Measurements from ENCODE around the gene DEPP1. TPM values are rescaled to one million over a fixed set of nuclear protein-coding genes. Genes with fewer than 3 reads are reported as not detected.

Gene DEPP1
- polyA plus RNA-seq, 3 donors: not detected

DNA sequence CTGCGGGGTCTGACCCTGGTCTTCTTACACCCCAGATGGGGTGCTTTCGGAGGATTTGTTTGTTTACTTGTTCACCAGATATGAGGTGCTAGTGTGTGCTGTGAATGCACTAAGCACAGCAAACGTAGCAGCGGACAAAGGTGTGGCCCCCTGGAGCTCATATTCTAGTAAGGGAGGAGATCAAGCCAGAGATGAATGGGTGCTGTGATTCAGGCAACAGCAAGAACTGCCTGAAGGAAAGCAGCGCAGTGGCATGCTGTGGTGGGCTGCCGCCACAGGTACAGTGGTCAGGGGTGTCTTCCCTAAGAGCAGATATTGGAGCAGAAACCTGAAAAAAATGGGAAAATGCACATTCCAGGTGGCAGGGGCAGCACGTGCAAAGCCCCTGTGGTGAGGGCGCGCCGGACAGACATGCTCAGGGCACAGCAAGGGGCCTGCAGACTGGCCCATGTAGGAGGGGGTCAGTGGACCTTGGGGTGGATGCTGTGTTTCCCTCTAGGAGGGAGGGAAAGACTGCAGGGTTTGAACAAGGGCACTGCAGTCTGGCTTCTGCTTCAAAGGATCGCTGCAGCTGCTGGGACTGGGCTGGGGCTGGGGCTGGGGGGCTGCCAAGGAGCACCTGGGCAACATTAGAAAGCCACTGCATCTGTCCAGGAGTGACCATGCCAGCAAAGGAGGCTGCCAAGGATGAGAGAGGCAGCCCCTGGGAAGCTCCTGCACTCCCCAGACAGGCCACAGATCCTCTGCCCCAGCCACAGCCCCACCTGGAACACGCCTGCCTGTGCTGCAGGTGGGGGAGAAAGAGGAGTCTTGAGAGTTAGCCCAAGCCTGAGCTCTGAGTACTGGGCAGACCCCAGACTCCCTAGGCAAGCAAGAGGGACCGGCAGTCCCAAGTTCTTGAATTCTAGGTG is 927 bp upstream of the DEPP1 start:
- Histone ChIP-seq H3K4me2 (replicated peaks; ENCODE audit: extremely low read depth, low read length, poor library complexity, severe bottlenecking) (no peak overlapping the region), H3K79me2 (ENCODE audit: insufficient read depth, low read length) (peaks cover 73% of the 10 kb centered on the region), H3K9me3 (replicated peaks in 1 of 2; ENCODE audit: control insufficient read depth in 1 of 2, insufficient read depth in 1 of 2, low read length in 2 of 2) (no peaks in the 10 kb centered on the region), H2AFZ (ENCODE audit: insufficient read depth, low read depth, low read length, poor library complexity, severe bottlenecking) (no peak overlapping the region), H3K4me3 (replicated peaks in 1 of 3; ENCODE audit: low read depth in 2 of 3, low read length in 3 of 3) (no peak overlapping the region), H3K27me3 (ENCODE audit: control insufficient read depth in 2 of 2, insufficient read depth in 2 of 2, low read length in 2 of 2) (no peaks in the 10 kb centered on the region), H3K36me3 (replicated peaks in 1 of 2; ENCODE audit: control insufficient read depth in 1 of 2, insufficient read depth in 2 of 2, low read length in 2 of 2) (peaks cover 81 to 90% of the 10 kb centered on the region in 2 donors), H3K9ac (ENCODE audit: insufficient read depth, low read length, poor library complexity, severe bottlenecking) (no peak overlapping the region), H4K20me1 (ENCODE audit: insufficient read depth, low read length) (peaks cover 90% of the 10 kb centered on the region), H3K27ac (ENCODE audit: low read depth in 1 of 2, low read length in 2 of 2) (peak overlapping the region in 1 of 2 donors; percentile 61), H3K4me1 (ENCODE audit: control insufficient read depth in 1 of 2, insufficient read depth in 2 of 2, low read length in 2 of 2) (peaks cover 10 to 27% of the 10 kb centered on the region in 2 donors)
- Mint-ChIP-seq H3K27ac (peak overlapping the region in 4 of 7 donors; percentile 25 to 63 (median 46)), H3K27me3 (ENCODE audit: low read depth in 3 of 3) (no peaks in the 10 kb centered on the region), H3K9me3 (no peaks in the 10 kb centered on the region), H3K4me3 (peak overlapping the region in 1 of 2 donors; percentile 37), H3K36me3 (peaks cover 60 to 83% of the 10 kb centered on the region in 2 donors), H3K4me1 (peaks cover 25% of the 10 kb centered on the region)
- intact Hi-C loops (cut with micrococcal nuclease): no loop called here
- TF ChIP-seq CTCF (IDR thresholded peaks at IDR 0.05): no peak
- WGBS (ENCODE audit: insufficient coverage): 95% methylated on average over 13 of the region's 13 CpGs
- DNase-seq: no peak

DNA sequence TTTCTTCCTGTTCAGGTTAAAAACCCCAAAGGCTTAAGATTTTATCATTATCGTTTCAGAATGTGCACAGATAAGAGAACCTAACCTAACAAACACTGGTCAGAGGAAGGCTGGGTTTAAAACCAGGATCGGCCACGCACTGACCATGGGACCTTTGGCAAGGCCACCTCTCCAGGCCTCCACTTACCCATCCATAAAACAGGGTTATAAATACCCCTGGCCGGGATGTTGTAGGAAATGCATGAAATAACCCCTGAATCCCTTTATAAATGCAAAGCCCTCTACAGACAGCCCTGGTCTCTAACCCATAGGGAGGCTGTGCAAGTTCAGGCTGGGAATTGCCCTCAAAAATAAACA is 418 bp downstream of the DEPP1 start:
- no peaks in the 10 kb centered on the region for H3K27me3 Mint-ChIP-seq (ENCODE audit: low read depth in 3 of 3)
- intact Hi-C loops (cut with micrococcal nuclease): no loop called here
- no peak overlapping the region for H2AFZ ChIP-seq (ENCODE audit: insufficient read depth, low read depth, low read length, poor library complexity, severe bottlenecking)
- H3K4me3 Mint-ChIP-seq: no peak overlapping the region
- H3K36me3 ChIP-seq (replicated peaks in 1 of 2; ENCODE audit: control insufficient read depth in 1 of 2, insufficient read depth in 2 of 2, low read length in 2 of 2): peaks cover 71 to 80% of the 10 kb centered on the region in 2 donors
- H3K9ac ChIP-seq (ENCODE audit: insufficient read depth, low read length, poor library complexity, severe bottlenecking): peak overlapping the region; percentile 27
- TF ChIP-seq CTCF (IDR thresholded peaks at IDR 0.05): no peak
- H3K4me1 ChIP-seq (ENCODE audit: control insufficient read depth in 1 of 2, insufficient read depth in 2 of 2, low read length in 2 of 2): peaks cover 24 to 40% of the 10 kb centered on the region in 2 donors
- peak overlapping the region; percentile 15 to 61 for H3K27ac ChIP-seq (ENCODE audit: low read depth in 1 of 2, low read length in 2 of 2)
- peaks cover 39% of the 10 kb centered on the region for H3K4me1 Mint-ChIP-seq
- H3K9me3 ChIP-seq (replicated peaks in 1 of 2; ENCODE audit: control insufficient read depth in 1 of 2, insufficient read depth in 1 of 2, low read length in 2 of 2): no peaks in the 10 kb centered on the region
- H3K27me3 ChIP-seq (ENCODE audit: control insufficient read depth in 2 of 2, insufficient read depth in 2 of 2, low read length in 2 of 2): no peaks in the 10 kb centered on the region
- H3K4me3 ChIP-seq (replicated peaks in 1 of 3; ENCODE audit: low read depth in 2 of 3, low read length in 3 of 3): no peak overlapping the region
- peaks cover 76% of the 10 kb centered on the region for H3K79me2 ChIP-seq (ENCODE audit: insufficient read depth, low read length)
- peaks cover 77% of the 10 kb centered on the region for H4K20me1 ChIP-seq (ENCODE audit: insufficient read depth, low read length)
- H3K27ac Mint-ChIP-seq: peak overlapping the region in 4 of 7 donors; percentile 78 to 83 (median 80)
- peaks cover 51 to 75% of the 10 kb centered on the region in 2 donors for H3K36me3 Mint-ChIP-seq
- H3K9me3 Mint-ChIP-seq: no peaks in the 10 kb centered on the region
- no peak for DNase-seq
- H3K4me2 ChIP-seq (replicated peaks; ENCODE audit: extremely low read depth, low read length, poor library complexity, severe bottlenecking): no peak overlapping the region
- WGBS (ENCODE audit: insufficient coverage): 10% methylated on average over 2 of the region's 4 CpGs
